ENCODE measurements around the gene TCF4.

The TCF4 gene

DNA sequence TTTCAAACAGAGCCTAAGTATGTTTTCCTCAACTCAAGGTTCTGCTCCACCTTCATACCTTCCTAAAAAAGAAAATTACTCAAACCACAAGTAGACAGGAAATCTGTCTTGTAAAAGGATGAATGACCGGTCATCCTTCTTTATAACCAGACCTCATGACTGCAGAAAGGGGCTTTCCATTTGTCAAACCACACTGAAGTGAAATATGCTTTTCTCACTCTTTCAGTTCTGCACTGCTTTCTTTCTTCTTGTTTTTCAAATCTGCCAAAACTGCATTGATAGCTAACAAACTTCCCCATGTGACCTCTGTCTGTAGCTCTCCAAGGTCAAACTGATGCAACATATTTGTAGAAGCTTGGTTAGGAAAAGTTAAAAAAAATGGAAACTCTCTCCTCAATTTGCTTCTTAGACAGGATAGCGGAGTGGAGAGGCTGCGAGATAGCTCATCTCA is 319.8 kb downstream of the TCF4 start:
- Histone ChIP-seq H3K36me3 (ENCODE audit: control insufficient read depth in 1 of 2, insufficient read depth in 2 of 2, low read length in 2 of 2) (peaks cover 0 to 19% of the 10 kb centered on the region in 2 experiments), H3K4ac (ENCODE audit: low read depth, low read length) (no peak overlapping the region), H3K4me2 (ENCODE audit: low read length) (no peak overlapping the region), H4K12ac (ENCODE audit: low read depth, low read length) (no peak overlapping the region), H2BK12ac (ENCODE audit: low read length) (no peak overlapping the region), H3K79me2 (ENCODE audit: control insufficient read depth, insufficient read depth, low read length, poor library complexity) (no peaks in the 10 kb centered on the region), H3K18ac (ENCODE audit: low read length) (no peak overlapping the region), H2BK120ac (ENCODE audit: insufficient read depth, low read length, poor library complexity) (no peak overlapping the region), H3K27me3 (ENCODE audit: insufficient read depth, low read length) (no peaks in the 10 kb centered on the region), H3K27ac (ENCODE audit: low read depth, low read length) (peak overlapping the region; percentile 75), H2AK5ac (ENCODE audit: low read length) (no peak overlapping the region), H4K91ac (ENCODE audit: low read depth, low read length) (no peak overlapping the region), H3K4me1 (ENCODE audit: control insufficient read depth in 1 of 2, insufficient read depth in 2 of 2, low read length in 2 of 2) (peaks cover 2 to 11% of the 10 kb centered on the region in 2 experiments), H3K23ac (ENCODE audit: low read length) (no peak overlapping the region), H3K9ac (ENCODE audit: low read length) (no peak overlapping the region), H3K79me1 (ENCODE audit: low read length) (no peaks in the 10 kb centered on the region), H3K9me3 (ENCODE audit: insufficient read depth, low read depth, low read length) (no peaks in the 10 kb centered on the region), H4K8ac (ENCODE audit: low read depth, low read length) (no peak overlapping the region), H3K14ac (ENCODE audit: low read length) (no peak overlapping the region), H3K4me3 (ENCODE audit: low read depth, low read length) (no peak overlapping the region), H2AFZ (ENCODE audit: insufficient read depth, low read length, poor library complexity) (no peak overlapping the region), H2BK5ac (ENCODE audit: low read depth, low read length, poor library complexity) (no peak overlapping the region)
- no peak for DNase-seq
- WGBS (ENCODE audit: extremely low coverage, insufficient coverage, insufficient read length) = no CpG with 5 or more reads among the region's 3 CpGs

DNA sequence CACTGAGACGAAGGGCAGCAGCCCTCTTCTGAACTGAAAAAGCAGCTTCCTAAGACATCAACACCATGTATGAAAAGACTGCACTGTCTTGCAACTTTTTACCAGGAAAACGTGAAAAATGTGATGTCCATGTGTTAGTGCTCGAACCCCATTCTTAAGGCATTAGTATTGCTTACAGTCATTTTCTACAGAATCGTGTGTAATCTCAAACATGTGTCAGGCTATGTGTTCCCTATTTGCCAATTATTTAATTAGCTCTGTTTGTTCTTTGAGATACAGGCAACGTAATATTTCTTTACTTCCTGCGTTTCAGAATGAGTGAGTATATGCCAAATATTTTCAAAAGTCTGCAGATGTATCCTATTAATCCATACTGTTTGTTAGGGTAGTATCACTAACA is 321.0 kb downstream of the TCF4 start:
- H3K79me2 ChIP-seq (ENCODE audit: control insufficient read depth, insufficient read depth, low read length, poor library complexity) = no peaks in the 10 kb centered on the region
- WGBS (ENCODE audit: extremely low coverage, insufficient coverage, insufficient read length) = no CpG with 5 or more reads among the region's 6 CpGs
- no peaks in the 10 kb centered on the region for H3K79me1 ChIP-seq (ENCODE audit: low read length)

DNA sequence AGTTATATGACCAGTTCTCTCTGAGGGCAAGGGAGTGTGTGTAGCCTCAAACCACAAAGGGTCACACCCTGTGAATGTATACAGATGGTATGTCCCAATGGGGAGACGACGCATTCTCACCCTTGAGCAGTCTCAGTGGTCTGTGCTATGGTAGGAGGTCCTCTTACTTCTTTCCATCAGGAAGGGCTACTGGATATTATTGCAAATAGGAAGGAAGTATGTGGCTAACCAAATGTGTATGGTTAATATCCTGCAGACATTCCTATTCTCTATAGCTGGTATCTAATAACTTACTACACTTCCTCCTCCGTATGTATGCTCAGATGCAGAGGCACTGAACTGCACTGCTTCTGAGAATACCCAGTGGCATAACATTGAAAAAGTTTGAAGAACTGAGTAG is 322.0 kb downstream of the TCF4 start:
- H3K14ac ChIP-seq (ENCODE audit: low read length) = no peak overlapping the region
- WGBS (ENCODE audit: extremely low coverage, insufficient coverage, insufficient read length) = no CpG with 5 or more reads among the region's 3 CpGs
- no peaks in the 10 kb centered on the region for H3K27me3 ChIP-seq (ENCODE audit: insufficient read depth, low read length)
- H3K18ac ChIP-seq (ENCODE audit: low read length) = no peak overlapping the region
- H2BK120ac ChIP-seq (ENCODE audit: insufficient read depth, low read length, poor library complexity) = no peak overlapping the region
- no peak overlapping the region for H3K4ac ChIP-seq (ENCODE audit: low read depth, low read length)
- H3K9ac ChIP-seq (ENCODE audit: low read length) = no peak overlapping the region
- no peak for DNase-seq
- H3K79me1 ChIP-seq (ENCODE audit: low read length) = no peaks in the 10 kb centered on the region
- H4K91ac ChIP-seq (ENCODE audit: low read depth, low read length) = no peak overlapping the region
- H3K4me2 ChIP-seq (ENCODE audit: low read length) = no peak overlapping the region
- peaks cover 2 to 11% of the 10 kb centered on the region in 2 experiments for H3K4me1 ChIP-seq (ENCODE audit: control insufficient read depth in 1 of 2, insufficient read depth in 2 of 2, low read length in 2 of 2)
- H2BK12ac ChIP-seq (ENCODE audit: low read length) = no peak overlapping the region
- H2BK5ac ChIP-seq (ENCODE audit: low read depth, low read length, poor library complexity) = no peak overlapping the region
- H2AK5ac ChIP-seq (ENCODE audit: low read length) = no peak overlapping the region
- no peaks in the 10 kb centered on the region for H3K9me3 ChIP-seq (ENCODE audit: insufficient read depth, low read depth, low read length)
- H3K27ac ChIP-seq (ENCODE audit: low read depth, low read length) = no peak overlapping the region
- no peak overlapping the region for H3K23ac ChIP-seq (ENCODE audit: low read length)
- H3K36me3 ChIP-seq (ENCODE audit: control insufficient read depth in 1 of 2, insufficient read depth in 2 of 2, low read length in 2 of 2) = peaks cover 2 to 23% of the 10 kb centered on the region in 2 experiments
- H4K12ac ChIP-seq (ENCODE audit: low read depth, low read length) = no peak overlapping the region
- no peak overlapping the region for H2AFZ ChIP-seq (ENCODE audit: insufficient read depth, low read length, poor library complexity)
- H4K8ac ChIP-seq (ENCODE audit: low read depth, low read length) = no peak overlapping the region
- H3K79me2 ChIP-seq (ENCODE audit: control insufficient read depth, insufficient read depth, low read length, poor library complexity) = no peaks in the 10 kb centered on the region
- no peak overlapping the region for H3K4me3 ChIP-seq (ENCODE audit: low read depth, low read length)

More for the DNA sequence above, 321.0 kb downstream of the TCF4 start:
- no peak overlapping the region for H3K18ac ChIP-seq (ENCODE audit: low read length)
- no peak overlapping the region for H4K91ac ChIP-seq (ENCODE audit: low read depth, low read length)
- H3K4me1 ChIP-seq (ENCODE audit: control insufficient read depth in 1 of 2, insufficient read depth in 2 of 2, low read length in 2 of 2) = peaks cover 2 to 11% of the 10 kb centered on the region in 2 experiments
- peaks cover 2 to 21% of the 10 kb centered on the region in 2 experiments for H3K36me3 ChIP-seq (ENCODE audit: control insufficient read depth in 1 of 2, insufficient read depth in 2 of 2, low read length in 2 of 2)
- no peak overlapping the region for H2AK5ac ChIP-seq (ENCODE audit: low read length)
- no peak overlapping the region for H3K4me3 ChIP-seq (ENCODE audit: low read depth, low read length)
- no peak overlapping the region for H3K27ac ChIP-seq (ENCODE audit: low read depth, low read length)
- no peak overlapping the region for H2AFZ ChIP-seq (ENCODE audit: insufficient read depth, low read length, poor library complexity)
- no peak overlapping the region for H4K8ac ChIP-seq (ENCODE audit: low read depth, low read length)
- H3K14ac ChIP-seq (ENCODE audit: low read length) = no peak overlapping the region
- H3K4ac ChIP-seq (ENCODE audit: low read depth, low read length) = no peak overlapping the region
- no peak overlapping the region for H3K23ac ChIP-seq (ENCODE audit: low read length)
- no peaks in the 10 kb centered on the region for H3K27me3 ChIP-seq (ENCODE audit: insufficient read depth, low read length)
- H3K4me2 ChIP-seq (ENCODE audit: low read length) = no peak overlapping the region
- H2BK120ac ChIP-seq (ENCODE audit: insufficient read depth, low read length, poor library complexity) = no peak overlapping the region
- no peak for DNase-seq
- no peak overlapping the region for H3K9ac ChIP-seq (ENCODE audit: low read length)
- no peak overlapping the region for H2BK12ac ChIP-seq (ENCODE audit: low read length)
- no peak overlapping the region for H2BK5ac ChIP-seq (ENCODE audit: low read depth, low read length, poor library complexity)
- no peak overlapping the region for H4K12ac ChIP-seq (ENCODE audit: low read depth, low read length)
- no peaks in the 10 kb centered on the region for H3K9me3 ChIP-seq (ENCODE audit: insufficient read depth, low read depth, low read length)

DNA sequence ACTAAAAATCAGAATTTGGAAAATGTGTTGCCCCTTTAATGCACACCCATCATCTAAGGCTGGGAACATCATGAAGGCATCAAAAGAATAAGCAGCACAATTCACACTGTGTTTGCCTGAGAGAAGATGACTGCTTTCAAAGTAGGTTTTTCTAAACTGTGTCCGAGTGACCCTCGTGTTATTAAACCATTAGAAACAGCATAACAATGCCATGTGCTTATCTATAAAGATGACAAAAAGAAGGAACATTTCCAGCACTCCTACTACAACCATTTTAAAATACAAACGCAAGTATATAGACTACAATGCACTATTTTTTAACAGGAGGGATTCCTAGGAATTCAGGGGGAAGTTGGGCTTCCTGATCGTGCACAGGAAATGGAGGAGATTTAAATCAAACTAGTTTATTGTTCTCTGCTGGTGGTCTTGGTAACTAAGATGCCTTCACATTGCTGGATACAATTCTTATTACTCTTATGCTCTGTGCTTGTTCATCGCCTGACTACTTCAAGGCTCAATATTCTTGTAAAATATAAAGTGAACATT is 322.8 kb downstream of the TCF4 start:
- WGBS (ENCODE audit: extremely low coverage, insufficient coverage, insufficient read length) = no CpG with 5 or more reads among the region's 5 CpGs

More for the DNA sequence above, 322.8 kb downstream of the TCF4 start:
- Histone ChIP-seq H2BK5ac (ENCODE audit: low read depth, low read length, poor library complexity) (no peak overlapping the region), H3K4ac (ENCODE audit: low read depth, low read length) (no peak overlapping the region), H2BK12ac (ENCODE audit: low read length) (no peak overlapping the region), H3K27me3 (ENCODE audit: insufficient read depth, low read length) (no peaks in the 10 kb centered on the region), H4K8ac (ENCODE audit: low read depth, low read length) (no peak overlapping the region), H2AFZ (ENCODE audit: insufficient read depth, low read length, poor library complexity) (no peak overlapping the region), H3K4me1 (ENCODE audit: control insufficient read depth in 1 of 2, insufficient read depth in 2 of 2, low read length in 2 of 2) (peaks cover 2 to 11% of the 10 kb centered on the region in 2 experiments), H3K27ac (ENCODE audit: low read depth, low read length) (no peak overlapping the region), H3K79me2 (ENCODE audit: control insufficient read depth, insufficient read depth, low read length, poor library complexity) (no peaks in the 10 kb centered on the region), H3K18ac (ENCODE audit: low read length) (no peak overlapping the region), H3K4me3 (ENCODE audit: low read depth, low read length) (no peak overlapping the region), H3K4me2 (ENCODE audit: low read length) (no peak overlapping the region), H4K12ac (ENCODE audit: low read depth, low read length) (no peak overlapping the region), H4K91ac (ENCODE audit: low read depth, low read length) (no peak overlapping the region), H2AK5ac (ENCODE audit: low read length) (no peak overlapping the region), H3K79me1 (ENCODE audit: low read length) (no peaks in the 10 kb centered on the region), H3K9me3 (ENCODE audit: insufficient read depth, low read depth, low read length) (no peaks in the 10 kb centered on the region), H3K14ac (ENCODE audit: low read length) (no peak overlapping the region), H3K9ac (ENCODE audit: low read length) (no peak overlapping the region), H2BK120ac (ENCODE audit: insufficient read depth, low read length, poor library complexity) (no peak overlapping the region), H3K23ac (ENCODE audit: low read length) (no peak overlapping the region), H3K36me3 (ENCODE audit: control insufficient read depth in 1 of 2, insufficient read depth in 2 of 2, low read length in 2 of 2) (peaks cover 2 to 26% of the 10 kb centered on the region in 2 experiments)
- DNase-seq = no peak

Measured in trophoblast cell (in vitro differentiated cells and primary cell).